LNCaP clone FGC (cell line): ENCODE results near the gene PSMB4.

Source experiments
- DNase-seq: peaks from one replicate; pipeline ENCODE4 v3.0.0-alpha.2; 2011; ENCODE audit warnings: low read depth
- H3K4me3 ChIP-seq: 2 replicates; pipeline ENCODE4 v1.5.1; 2011; ENCODE audit warnings: mild to moderate bottlenecking, low read depth, low read length, control low read depth
- CTCF ChIP-seq: IDR thresholded peaks from 2 replicates; pipeline ENCODE4 v1.5.1; 2012; ENCODE audit warnings: mild to moderate bottlenecking; ENCODE audit not compliant: control insufficient read depth, insufficient read depth; ENCODE audit errors: extremely low read depth

Gene PSMB4

GRCh38 chr1:151444783-151445177, 45.4 kb downstream of the PSMB4 start:
- no peak for TF ChIP-seq CTCF
- no peak overlapping the region for H3K4me3 ChIP-seq
- no peak for DNase-seq

DNA sequence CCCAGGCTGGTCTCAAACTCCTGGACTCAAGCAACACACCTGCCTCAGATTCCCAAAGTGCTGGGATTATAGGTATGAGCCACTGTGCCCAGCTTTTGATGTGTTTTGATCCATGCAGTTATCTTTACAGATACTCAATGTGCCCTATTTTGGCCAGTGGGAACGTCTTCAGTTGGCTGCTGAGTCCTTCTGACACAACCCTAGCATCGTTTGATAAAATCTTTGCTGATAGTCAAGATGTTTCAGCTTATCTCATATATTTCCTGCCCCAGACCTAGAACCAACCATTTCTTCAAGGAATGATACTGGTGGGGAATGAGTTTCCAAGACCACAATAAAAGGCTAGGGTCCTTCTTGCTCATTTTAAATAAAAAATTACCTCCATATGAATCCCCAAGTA, 48.3 kb downstream of the PSMB4 start:
- DNase-seq = no peak
- no peak for TF ChIP-seq CTCF
- no peak overlapping the region for H3K4me3 ChIP-seq
